Mononuclear cell (primary cell): Measurements from ENCODE around the gene KISS1. TPM values are rescaled to one million over a fixed set of nuclear protein-coding genes. Genes with fewer than 3 reads are reported as not detected.
"Not testable (repeated sequence)": the region's sequence is repeated elsewhere in the genome, so short reads cannot be mapped to it uniquely, and the experiment has no call there.

Experiments used
- H3K27me3 ChIP-seq: 2 replicates; pipeline ENCODE4 v1.6.0; 2011; ENCODE audit warnings: low read length, control low read depth; ENCODE audit not compliant: insufficient read depth
- H3K4me1 ChIP-seq: 2 replicates; pipeline ENCODE4 v1.5.1; 2011; ENCODE audit warnings: mild to moderate bottlenecking, low read length, control low read depth; ENCODE audit not compliant: insufficient read depth
- H3K4me3 ChIP-seq: 2 replicates; pipeline ENCODE4 v1.5.1; 2011; ENCODE audit warnings: mild to moderate bottlenecking, low read length, moderate library complexity
- H3K9me3 ChIP-seq: 2 replicates; pipeline ENCODE4 v1.5.1; 2011; ENCODE audit warnings: low read depth, mild to moderate bottlenecking, control low read depth, low read length
- total RNA-seq: library from RNA; depleted of rRNA; stranded (reverse); fragments of >200 nt; gene quantifications from one replicate; pipeline ENCODE4 v1.2.3, GENCODE V29; 2012

KISS1 gene
- total RNA-seq = not detected

GRCh38 chr1:204196068-204196795 lies at the start of gene KISS1:
TSS of gene KISS1 (minus strand) at chr1:204196491. CDS start at chr1:204192876, 3,615 bp downstream.
- Histone ChIP-seq H3K4me1 (no peaks in the 10 kb centered on the region), H3K9me3 (no peaks in the 10 kb centered on the region), H3K4me3 (no peak within 1 kb of the TSS), H3K27me3 (peaks cover 8% of the 10 kb centered on the region)

- Histone ChIP-seq H3K27me3 (no peaks in the 10 kb centered on the region), H3K4me3 (no peak overlapping the region), H3K9me3 (no peaks in the 10 kb centered on the region), H3K4me1 (no peaks in the 10 kb centered on the region)
Observed at GRCh38 chr1:204242920-204243319, 46.6 kb upstream of the KISS1 start.

GRCh38 chr1:204241914-204242313 lies 45.6 kb upstream of the KISS1 start:
- no peaks in the 10 kb centered on the region for H3K9me3 ChIP-seq
- no peaks in the 10 kb centered on the region for H3K4me1 ChIP-seq
- H3K4me3 ChIP-seq = no peak overlapping the region
- H3K27me3 ChIP-seq = no peaks in the 10 kb centered on the region

- no peak overlapping the region for H3K4me3 ChIP-seq
- no peaks in the 10 kb centered on the region for H3K9me3 ChIP-seq
- no peaks in the 10 kb centered on the region for H3K4me1 ChIP-seq
- no peaks in the 10 kb centered on the region for H3K27me3 ChIP-seq
Observed at GRCh38 chr1:204241050-204241449, 44.8 kb upstream of the KISS1 start.

- H3K4me1 ChIP-seq = no peaks in the 10 kb centered on the region
- H3K9me3 ChIP-seq = no peaks in the 10 kb centered on the region
- no peaks in the 10 kb centered on the region for H3K27me3 ChIP-seq
- H3K4me3 ChIP-seq = no peak overlapping the region
Observed at GRCh38 chr1:204240233-204240632, 43.9 kb upstream of the KISS1 start.

- not testable (repeated sequence) for H3K9me3 ChIP-seq, H3K4me1 ChIP-seq, H3K4me3 ChIP-seq, H3K27me3 ChIP-seq
Observed at GRCh38 chr1:204239401-204239800, 43.1 kb upstream of the KISS1 start.

GRCh38 chr1:204238520-204238919 lies 42.2 kb upstream of the KISS1 start:
- H3K9me3 ChIP-seq, H3K27me3 ChIP-seq, H3K4me1 ChIP-seq, H3K4me3 ChIP-seq: not testable (repeated sequence)

- H3K27me3 ChIP-seq, H3K4me1 ChIP-seq, H3K4me3 ChIP-seq, H3K9me3 ChIP-seq: not testable (repeated sequence)
Observed at GRCh38 chr1:204237515-204237914, 41.2 kb upstream of the KISS1 start.

- H3K4me3 ChIP-seq = no peak overlapping the region
- no peaks in the 10 kb centered on the region for H3K27me3 ChIP-seq
- no peaks in the 10 kb centered on the region for H3K4me1 ChIP-seq
- no peaks in the 10 kb centered on the region for H3K9me3 ChIP-seq
Observed at GRCh38 chr1:204232526-204232925, 36.2 kb upstream of the KISS1 start.

GRCh38 chr1:204230211-204230610 lies 33.9 kb upstream of the KISS1 start:
- no peak overlapping the region for H3K4me3 ChIP-seq
- H3K4me1 ChIP-seq = no peaks in the 10 kb centered on the region
- no peaks in the 10 kb centered on the region for H3K27me3 ChIP-seq
- H3K9me3 ChIP-seq = no peaks in the 10 kb centered on the region

GRCh38 chr1:204228896-204229295 lies 32.6 kb upstream of the KISS1 start:
- Histone ChIP-seq H3K9me3 (no peaks in the 10 kb centered on the region), H3K4me1 (no peaks in the 10 kb centered on the region), H3K27me3 (no peaks in the 10 kb centered on the region), H3K4me3 (no peak overlapping the region)

GRCh38 chr1:204227996-204228785 lies 31.9 kb upstream of the KISS1 start:
- H3K4me3 ChIP-seq = no peak overlapping the region
- no peaks in the 10 kb centered on the region for H3K27me3 ChIP-seq
- no peaks in the 10 kb centered on the region for H3K4me1 ChIP-seq
- H3K9me3 ChIP-seq = no peaks in the 10 kb centered on the region

- Histone ChIP-seq H3K9me3 (no peaks in the 10 kb centered on the region), H3K4me1 (no peaks in the 10 kb centered on the region), H3K27me3 (no peaks in the 10 kb centered on the region), H3K4me3 (no peak overlapping the region)
Observed at GRCh38 chr1:204227351-204227750, 31.1 kb upstream of the KISS1 start.

GRCh38 chr1:204225841-204226735 lies 29.8 kb upstream of the KISS1 start:
- Histone ChIP-seq H3K27me3 (no peaks in the 10 kb centered on the region), H3K9me3 (no peaks in the 10 kb centered on the region)

GRCh38 chr1:204224655-204225054 lies 28.4 kb upstream of the KISS1 start:
- Histone ChIP-seq H3K4me3 (no peak overlapping the region), H3K4me1 (no peaks in the 10 kb centered on the region), H3K9me3 (no peaks in the 10 kb centered on the region), H3K27me3 (no peaks in the 10 kb centered on the region)

More at GRCh38 chr1:204225841-204226735, 29.8 kb upstream of the KISS1 start:
- Histone ChIP-seq H3K4me3 (no peak overlapping the region), H3K4me1 (no peaks in the 10 kb centered on the region)
